ENCODE results near the gene UBE2D3. TPM values are rescaled to one million over a fixed set of nuclear protein-coding genes. Genes with fewer than 3 reads are reported as not detected.
A peak's percentile ranks its signal among the peaks of the same experiment; 100 is the strongest.

UBE2D3 gene
- total and polyA plus RNA-seq, 2 donors (not counting 1 experiment from before 2014, with no cell fraction given): 403 to 427 TPM

DNA sequence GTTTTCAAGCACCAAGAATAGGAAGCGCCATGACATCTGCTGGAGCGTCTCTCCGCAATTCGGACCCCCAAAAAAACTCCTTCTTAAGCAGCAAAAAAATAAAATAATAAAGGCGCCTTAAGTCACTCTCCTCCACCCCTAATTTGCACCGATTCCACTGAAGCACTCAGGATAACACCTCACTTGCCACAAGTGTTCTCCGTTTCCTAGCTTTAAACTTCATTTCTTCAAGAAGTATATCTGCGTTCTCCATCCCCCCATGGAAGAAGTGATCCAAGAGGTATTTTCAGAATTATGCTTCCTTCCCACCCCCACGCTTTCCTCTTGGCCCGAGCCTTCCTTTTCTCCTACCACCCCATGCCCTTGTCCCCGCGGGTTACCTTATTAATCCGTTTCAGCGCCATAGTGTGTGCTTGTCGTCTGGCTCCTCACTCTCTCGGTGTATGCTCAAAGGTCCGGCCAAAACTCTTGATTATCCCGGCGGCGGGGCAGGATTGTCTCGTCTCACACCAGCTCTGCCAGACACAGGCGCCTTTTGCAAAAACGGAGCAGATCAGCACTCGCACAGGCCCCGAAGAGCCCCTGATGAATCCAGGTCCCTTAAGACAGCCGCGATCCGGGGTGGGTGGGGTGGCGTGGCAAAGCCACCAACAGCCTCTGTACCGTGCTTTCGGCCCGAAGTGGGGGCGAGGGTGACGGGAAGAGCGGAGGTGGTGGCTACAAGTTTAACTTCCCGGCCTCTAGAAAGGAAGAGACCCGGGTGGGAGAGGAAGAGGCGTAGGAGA is 1.1 kb downstream of the UBE2D3 start:
- peak overlapping the region; percentile 48 for H3K4me2 ChIP-seq (ENCODE audit: extremely low read depth, insufficient read depth, low read length)
- H4K20me1 ChIP-seq (ENCODE audit: control insufficient read depth, extremely low read depth, insufficient read depth, low read length): peaks cover 7% of the 10 kb centered on the region
- no peaks in the 10 kb centered on the region for H3K9me3 ChIP-seq (ENCODE audit: control insufficient read depth, insufficient read depth, low read depth, low read length)
- peaks cover 8% of the 10 kb centered on the region for H3K4me1 ChIP-seq (ENCODE audit: control insufficient read depth, extremely low read depth, insufficient read depth, low read length)
- peak overlapping the region; percentile 99 for H3K27ac ChIP-seq (ENCODE audit: insufficient read depth, low read length)
- H3K79me2 ChIP-seq (ENCODE audit: control insufficient read depth, insufficient read depth, low read length): peaks cover 63% of the 10 kb centered on the region
- TF ChIP-seq, protein P1, sequence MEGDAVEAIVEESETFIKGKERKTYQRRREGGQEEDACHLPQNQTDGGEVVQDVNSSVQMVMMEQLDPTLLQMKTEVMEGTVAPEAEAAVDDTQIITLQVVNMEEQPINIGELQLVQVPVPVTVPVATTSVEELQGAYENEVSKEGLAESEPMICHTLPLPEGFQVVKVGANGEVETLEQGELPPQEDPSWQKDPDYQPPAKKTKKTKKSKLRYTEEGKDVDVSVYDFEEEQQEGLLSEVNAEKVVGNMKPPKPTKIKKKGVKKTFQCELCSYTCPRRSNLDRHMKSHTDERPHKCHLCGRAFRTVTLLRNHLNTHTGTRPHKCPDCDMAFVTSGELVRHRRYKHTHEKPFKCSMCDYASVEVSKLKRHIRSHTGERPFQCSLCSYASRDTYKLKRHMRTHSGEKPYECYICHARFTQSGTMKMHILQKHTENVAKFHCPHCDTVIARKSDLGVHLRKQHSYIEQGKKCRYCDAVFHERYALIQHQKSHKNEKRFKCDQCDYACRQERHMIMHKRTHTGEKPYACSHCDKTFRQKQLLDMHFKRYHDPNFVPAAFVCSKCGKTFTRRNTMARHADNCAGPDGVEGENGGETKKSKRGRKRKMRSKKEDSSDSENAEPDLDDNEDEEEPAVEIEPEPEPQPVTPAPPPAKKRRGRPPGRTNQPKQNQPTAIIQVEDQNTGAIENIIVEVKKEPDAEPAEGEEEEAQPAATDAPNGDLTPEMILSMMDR (conservative IDR thresholded peaks at IDR 0.05 in 1 of 2, IDR thresholded peaks at IDR 0.05 in 1 of 2; ENCODE audit: low read depth in 1 of 2, low read length in 2 of 2): no peak
- no peak for TF ChIP-seq EZH2 (IDR thresholded peaks at IDR 0.05; ENCODE audit: low read length, missing control alignments)
- no peaks in the 10 kb centered on the region for H3K36me3 ChIP-seq (ENCODE audit: control insufficient read depth, insufficient read depth, low read length)
- DNase-seq (ENCODE audit: low read depth in 2 of 2): no peak
- no peak overlapping the region for H2AFZ ChIP-seq (ENCODE audit: low read length)
- H3K27me3 ChIP-seq (ENCODE audit: control insufficient read depth, insufficient read depth, low read length): no peaks in the 10 kb centered on the region
- H3K9ac ChIP-seq (ENCODE audit: insufficient read depth, low read length): peak overlapping the region; percentile 100
- peak overlapping the region; percentile 86 to 97 (median 95) for H3K4me3 ChIP-seq (replicated peaks in 1 of 4; ENCODE audit: control extremely low read depth in 1 of 4, insufficient read depth in 1 of 4, low read depth in 3 of 4, low read length in 4 of 4)

DNA sequence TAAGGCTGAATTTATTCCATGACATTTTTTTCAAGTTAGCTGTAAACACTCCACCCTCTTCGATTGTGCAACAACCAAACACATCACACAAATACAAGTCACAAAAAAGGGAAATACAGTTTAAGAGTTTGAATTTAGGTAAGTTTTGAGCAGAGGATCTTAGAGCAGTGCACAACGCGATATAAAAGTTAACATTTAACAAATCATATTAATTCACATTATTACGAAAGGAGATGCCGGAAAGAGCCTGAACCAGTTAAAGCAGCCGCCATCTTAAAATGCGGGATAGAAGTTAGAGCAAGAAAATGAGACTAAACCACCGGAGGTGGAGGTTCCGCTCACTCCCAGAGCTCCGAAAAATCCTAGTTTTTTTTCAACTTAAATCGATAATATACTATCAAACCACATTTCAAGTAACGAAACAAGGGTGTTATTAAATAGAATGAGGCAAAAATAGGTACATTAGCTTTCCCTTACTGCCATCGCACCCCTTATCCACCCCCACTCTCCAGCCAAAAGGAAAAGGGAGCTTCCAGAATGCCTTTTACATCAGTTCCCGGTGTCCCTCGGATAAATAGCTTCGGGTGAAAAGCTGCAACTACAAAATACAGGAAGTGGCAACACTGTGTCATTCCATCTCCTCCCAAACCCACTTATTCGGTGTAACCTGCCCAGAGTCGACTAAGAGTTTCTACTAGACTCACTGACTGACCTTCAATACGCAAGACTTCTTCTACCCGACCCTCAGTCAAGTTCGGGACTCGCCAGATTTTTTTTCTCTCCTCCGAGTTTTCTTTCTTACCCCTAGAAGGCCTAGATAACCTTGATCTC is 1.9 kb downstream of the UBE2D3 start:
- Histone ChIP-seq H2AFZ (ENCODE audit: low read length) (no peak overlapping the region), H3K4me2 (ENCODE audit: extremely low read depth, insufficient read depth, low read length) (peak overlapping the region; percentile 49), H4K20me1 (ENCODE audit: control insufficient read depth, extremely low read depth, insufficient read depth, low read length) (peaks cover 7% of the 10 kb centered on the region), H3K9ac (ENCODE audit: insufficient read depth, low read length) (peak overlapping the region; percentile 100), H3K27me3 (ENCODE audit: control insufficient read depth, insufficient read depth, low read length) (no peaks in the 10 kb centered on the region), H3K4me1 (ENCODE audit: control insufficient read depth, extremely low read depth, insufficient read depth, low read length) (peaks cover 8% of the 10 kb centered on the region), H3K9me3 (ENCODE audit: control insufficient read depth, insufficient read depth, low read depth, low read length) (no peaks in the 10 kb centered on the region), H3K79me2 (ENCODE audit: control insufficient read depth, insufficient read depth, low read length) (peaks cover 71% of the 10 kb centered on the region), H3K4me3 (replicated peaks in 1 of 4; ENCODE audit: control extremely low read depth in 1 of 4, insufficient read depth in 1 of 4, low read depth in 3 of 4, low read length in 4 of 4) (peak overlapping the region; percentile 86 to 97 (median 95)), H3K36me3 (ENCODE audit: control insufficient read depth, insufficient read depth, low read length) (no peaks in the 10 kb centered on the region), H3K27ac (ENCODE audit: insufficient read depth, low read length) (peak overlapping the region; percentile 99)
- TF ChIP-seq EZH2 (IDR thresholded peaks at IDR 0.05; ENCODE audit: low read length, missing control alignments): no peak
- TF ChIP-seq, protein P1 (conservative IDR thresholded peaks at IDR 0.05 in 1 of 2, IDR thresholded peaks at IDR 0.05 in 1 of 2; ENCODE audit: low read depth in 1 of 2, low read length in 2 of 2): no peak
- DNase-seq (ENCODE audit: low read depth in 2 of 2): peak; percentile 73 to 83

DNA sequence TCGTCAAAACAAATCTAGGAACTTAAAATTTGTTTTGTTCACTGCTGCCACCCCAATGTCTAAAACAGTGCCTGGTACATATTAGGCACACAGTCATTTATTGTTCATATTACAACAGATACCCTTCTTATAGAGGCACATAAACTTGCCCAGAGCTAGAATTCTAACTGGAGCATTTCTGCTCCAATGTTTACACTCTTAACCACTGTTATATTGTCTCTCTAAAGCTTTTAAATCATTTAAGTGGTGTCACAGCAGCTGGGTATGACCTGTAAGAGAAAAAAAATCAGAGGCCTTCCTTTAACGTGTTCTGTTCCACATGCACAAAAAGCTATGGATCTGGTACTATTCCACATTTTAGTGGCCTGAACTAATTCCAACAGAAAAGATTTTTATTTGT is 3.0 kb downstream of the UBE2D3 start:
- Histone ChIP-seq H3K36me3 (ENCODE audit: control insufficient read depth, insufficient read depth, low read length) (no peaks in the 10 kb centered on the region), H3K4me1 (ENCODE audit: control insufficient read depth, extremely low read depth, insufficient read depth, low read length) (peaks cover 13% of the 10 kb centered on the region), H3K27ac (ENCODE audit: insufficient read depth, low read length) (peak overlapping the region; percentile 99)

More for the DNA sequence above, 3.0 kb downstream of the UBE2D3 start:
- H4K20me1 ChIP-seq (ENCODE audit: control insufficient read depth, extremely low read depth, insufficient read depth, low read length): peaks cover 7% of the 10 kb centered on the region
- peak overlapping the region; percentile 100 for H3K9ac ChIP-seq (ENCODE audit: insufficient read depth, low read length)
- DNase-seq (ENCODE audit: low read depth in 2 of 2): peak; percentile 5 to 11
- peak overlapping the region; percentile 86 to 97 (median 95) for H3K4me3 ChIP-seq (replicated peaks in 1 of 4; ENCODE audit: control extremely low read depth in 1 of 4, insufficient read depth in 1 of 4, low read depth in 3 of 4, low read length in 4 of 4)
- H3K4me2 ChIP-seq (ENCODE audit: extremely low read depth, insufficient read depth, low read length): peak overlapping the region; percentile 49
- TF ChIP-seq, protein P1 (conservative IDR thresholded peaks at IDR 0.05 in 1 of 2, IDR thresholded peaks at IDR 0.05 in 1 of 2; ENCODE audit: low read depth in 1 of 2, low read length in 2 of 2): no peak
- no peak for TF ChIP-seq EZH2 (IDR thresholded peaks at IDR 0.05; ENCODE audit: low read length, missing control alignments)
- no peak overlapping the region for H2AFZ ChIP-seq (ENCODE audit: low read length)
- H3K9me3 ChIP-seq (ENCODE audit: control insufficient read depth, insufficient read depth, low read depth, low read length): no peaks in the 10 kb centered on the region
- H3K79me2 ChIP-seq (ENCODE audit: control insufficient read depth, insufficient read depth, low read length): peaks cover 80% of the 10 kb centered on the region
- H3K27me3 ChIP-seq (ENCODE audit: control insufficient read depth, insufficient read depth, low read length): no peaks in the 10 kb centered on the region
